ENCODE measurements around the gene TIRAP.
"Not testable (repeated sequence)": the region's sequence is repeated elsewhere in the genome, so short reads cannot be mapped to it uniquely, and the experiment has no call there.

Gene TIRAP

DNA sequence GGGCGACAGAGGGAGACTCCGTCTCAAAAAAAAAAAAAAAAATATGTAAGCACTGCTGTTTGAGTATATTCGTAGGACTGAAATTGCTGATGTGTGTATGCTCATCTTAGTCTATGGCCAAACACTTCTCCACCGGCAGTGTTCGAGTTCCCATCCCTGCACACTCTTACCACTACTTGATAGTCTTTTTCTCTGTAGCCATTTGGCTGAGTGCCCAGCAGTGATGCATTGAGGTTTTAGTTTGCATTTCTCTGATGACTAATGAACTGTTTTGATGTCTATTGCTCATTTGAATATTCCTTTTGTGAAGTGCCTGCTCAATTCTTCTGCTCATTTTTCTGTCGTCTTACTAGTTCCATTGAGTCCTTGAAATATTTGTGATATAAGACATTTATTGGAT, 1.9 kb downstream of the TIRAP start:
- DNase-seq (ENCODE audit: low read depth), result peak; percentile 80

DNA sequence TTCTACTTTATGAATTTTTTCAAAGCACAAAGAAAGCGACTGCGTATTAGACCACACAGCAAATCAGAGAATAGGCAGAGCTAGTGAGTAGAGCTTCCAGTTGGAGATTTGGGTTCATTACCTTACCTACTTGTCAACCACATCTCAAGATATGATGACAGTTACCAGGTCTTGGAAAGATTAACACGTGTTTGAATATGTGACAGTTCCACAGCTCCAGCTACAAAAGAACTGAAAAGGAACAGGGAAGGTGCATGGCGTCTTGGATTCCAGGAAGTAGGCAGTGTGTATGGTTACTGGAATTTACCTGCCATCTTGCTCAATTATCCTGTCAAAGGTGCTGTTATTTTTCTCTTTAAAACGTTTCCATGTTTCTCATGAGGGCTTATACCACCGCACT, 5.3 kb downstream of the TIRAP start:
- no peak for DNase-seq (ENCODE audit: low read depth)

DNA sequence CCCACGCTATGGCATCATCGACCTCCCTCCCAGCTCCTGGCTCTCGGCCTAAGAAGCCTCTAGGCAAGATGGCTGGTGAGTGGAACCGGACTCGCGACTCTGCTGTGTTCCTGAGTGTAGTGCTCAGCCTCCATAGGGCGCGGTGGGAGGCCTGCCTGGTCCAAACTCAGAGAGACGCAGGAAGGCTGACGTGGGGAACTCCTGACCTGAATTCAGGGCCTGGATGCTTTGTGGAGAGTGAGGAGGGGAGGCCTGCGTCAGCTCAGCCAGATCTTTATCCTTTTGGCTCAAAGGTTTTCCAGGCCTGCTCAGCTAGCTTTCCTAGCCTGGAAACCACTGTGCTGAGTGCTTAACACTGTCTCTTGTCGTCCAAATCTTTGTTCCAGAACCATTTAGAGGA, 8.0 kb downstream of the TIRAP start:
- no peak for DNase-seq (ENCODE audit: low read depth)

DNA sequence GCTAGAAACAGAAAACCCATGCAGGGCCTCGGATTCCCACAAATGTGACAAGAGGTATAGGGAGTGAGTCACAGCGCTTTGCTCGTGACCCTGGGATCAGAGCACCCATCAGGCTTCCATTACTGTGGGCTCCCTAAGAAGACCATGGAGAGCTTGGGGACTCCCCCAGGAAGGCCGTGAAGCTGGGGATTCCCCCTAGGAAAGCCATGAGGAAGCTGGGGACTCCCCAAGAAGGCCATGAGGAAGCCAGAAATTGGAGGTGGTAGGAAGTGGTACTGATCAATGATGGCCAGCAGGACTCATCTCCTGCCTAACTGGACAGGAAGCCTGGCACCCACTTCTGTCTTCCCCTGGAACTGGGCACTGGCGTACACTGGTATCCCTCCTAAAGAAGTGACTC, 10.8 kb downstream of the TIRAP start:
- no peak for DNase-seq (ENCODE audit: low read depth)

DNA sequence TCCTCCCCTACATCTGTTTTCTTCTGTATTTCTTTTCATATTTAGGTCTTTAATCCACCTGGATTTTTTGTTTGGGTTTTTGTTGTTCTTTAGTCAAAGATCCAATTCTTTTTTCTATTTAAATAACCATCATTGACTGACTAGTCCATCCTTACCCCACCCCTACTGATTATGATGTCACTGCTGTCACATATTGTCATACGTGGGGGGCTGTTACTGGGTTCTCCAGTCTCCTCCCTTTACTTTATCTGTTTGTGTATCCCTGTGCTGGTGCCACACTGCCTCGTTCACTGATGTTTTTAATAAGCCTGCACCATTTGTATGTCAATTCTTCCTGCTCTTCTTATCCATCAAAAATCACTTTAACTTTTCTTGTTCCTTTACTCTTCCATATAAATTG, 14.1 kb downstream of the TIRAP start:
- no peak for DNase-seq (ENCODE audit: low read depth)

DNA sequence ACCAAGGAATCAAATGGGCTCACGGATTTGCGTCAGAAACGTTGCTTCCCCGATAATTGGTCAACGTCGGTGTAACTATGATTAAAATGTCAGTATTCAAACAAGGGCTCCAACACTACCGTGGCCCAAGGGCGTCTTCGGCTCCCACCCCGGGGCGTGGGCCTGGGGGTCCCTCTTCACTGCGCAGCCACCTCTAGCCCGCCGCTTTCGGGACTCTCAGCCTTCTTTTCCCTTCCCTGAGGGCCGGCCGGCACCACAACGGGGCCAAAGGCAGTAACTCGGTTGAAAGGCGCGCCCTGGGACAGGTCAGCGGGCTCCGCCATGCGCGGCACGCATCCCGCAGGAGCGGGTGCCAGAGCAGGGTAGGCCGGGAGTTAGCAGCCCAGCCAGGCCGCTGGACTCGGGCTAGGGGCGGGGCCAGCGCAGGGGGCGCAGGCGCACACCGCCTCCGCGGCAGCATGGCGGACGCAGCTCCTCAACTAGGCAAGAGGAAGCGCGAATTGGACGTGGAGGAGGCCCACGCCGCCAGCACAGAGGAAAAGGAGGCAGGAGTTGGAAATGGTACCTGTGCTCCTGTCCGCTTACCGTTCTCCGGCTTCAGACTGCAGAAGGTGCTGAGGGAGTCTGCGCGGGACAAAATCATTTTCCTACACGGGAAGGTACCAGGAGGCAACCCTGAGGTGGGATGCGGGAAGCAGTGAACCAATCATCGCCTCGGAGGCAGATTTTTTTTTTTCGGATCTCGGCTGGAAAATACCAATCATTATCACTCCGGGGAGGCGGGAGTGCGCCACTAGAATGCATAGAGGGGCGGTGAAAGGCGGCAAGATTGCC, 20.9 kb downstream of the TIRAP start, which contains the start of gene DCPS:
DCPS (plus strand) TSS at position 438 of the 834 bp plus-strand sequence; CDS start at position 459, 21 bp downstream.
- DNase-seq (ENCODE audit: low read depth), result peak; percentile 90

DNA sequence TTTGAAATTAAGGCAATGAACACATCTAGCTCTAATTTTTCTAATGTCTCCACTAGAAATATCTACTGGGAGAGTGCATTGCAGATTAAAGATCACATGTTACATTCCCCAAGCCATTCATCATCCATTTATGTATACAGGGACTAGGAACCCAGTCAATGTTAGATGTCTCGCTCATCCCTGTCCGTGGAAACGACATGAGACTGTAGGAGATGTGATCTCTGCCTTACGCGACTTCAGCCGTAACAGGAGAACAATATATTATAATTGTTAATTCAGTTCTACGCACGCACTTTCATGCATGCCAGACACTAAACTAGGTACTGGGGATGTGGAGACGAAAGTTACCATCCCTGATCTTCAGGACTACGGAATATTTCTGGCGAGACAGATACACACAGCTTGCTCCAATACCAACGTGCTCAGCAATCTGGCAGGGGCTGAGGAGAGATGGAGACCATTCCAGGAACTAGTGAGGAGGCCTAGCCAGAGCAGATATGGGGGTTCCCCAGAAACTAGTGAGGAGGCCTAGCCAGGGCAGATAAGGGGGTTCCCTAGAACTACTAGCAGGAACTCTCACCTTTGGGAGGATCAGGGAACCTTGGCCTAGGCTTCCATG, 21.7 kb downstream of the TIRAP start:
- no peak for DNase-seq (ENCODE audit: low read depth)

DNA sequence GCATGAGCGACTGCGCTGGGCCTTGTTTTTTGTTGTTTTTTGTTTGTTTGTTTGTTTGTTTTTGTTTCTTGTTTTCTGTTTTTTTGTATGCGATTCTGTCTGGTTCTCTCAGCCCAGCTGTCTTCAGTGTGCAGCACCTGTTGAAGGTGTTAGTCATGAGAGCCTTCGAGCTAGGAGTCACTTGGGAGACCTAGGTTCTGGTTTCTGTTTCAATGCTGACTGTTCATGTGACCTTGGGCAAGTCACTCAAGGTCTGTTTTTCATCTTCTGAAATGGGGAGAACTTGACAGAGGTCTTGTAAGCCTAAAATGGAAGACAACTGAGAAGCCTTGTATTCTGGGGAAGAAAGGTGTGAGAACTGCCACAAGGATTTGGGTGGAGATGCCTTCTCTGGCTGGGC, 22.8 kb downstream of the TIRAP start:
- DNase-seq (ENCODE audit: low read depth), result no peak

DNA sequence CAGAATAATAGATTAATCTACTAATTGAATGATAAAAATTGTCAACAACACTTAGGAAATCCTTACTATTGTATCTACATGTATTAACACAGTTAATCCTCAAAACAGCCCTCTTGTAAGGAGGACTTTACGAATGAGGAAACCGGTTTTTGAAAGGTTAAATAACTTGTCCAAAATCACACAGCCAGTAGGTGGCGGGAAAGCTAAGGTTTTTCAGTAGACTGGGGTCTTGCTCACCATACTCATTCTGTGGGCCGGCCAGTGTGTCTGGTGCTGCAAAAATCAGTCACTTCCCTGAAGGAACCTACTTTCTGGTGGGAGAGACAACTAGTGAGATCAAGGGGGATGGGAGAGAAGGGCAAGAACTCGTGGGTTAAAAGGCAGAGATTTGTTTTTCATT, 24.8 kb downstream of the TIRAP start:
- DNase-seq (ENCODE audit: low read depth), result no peak

DNA sequence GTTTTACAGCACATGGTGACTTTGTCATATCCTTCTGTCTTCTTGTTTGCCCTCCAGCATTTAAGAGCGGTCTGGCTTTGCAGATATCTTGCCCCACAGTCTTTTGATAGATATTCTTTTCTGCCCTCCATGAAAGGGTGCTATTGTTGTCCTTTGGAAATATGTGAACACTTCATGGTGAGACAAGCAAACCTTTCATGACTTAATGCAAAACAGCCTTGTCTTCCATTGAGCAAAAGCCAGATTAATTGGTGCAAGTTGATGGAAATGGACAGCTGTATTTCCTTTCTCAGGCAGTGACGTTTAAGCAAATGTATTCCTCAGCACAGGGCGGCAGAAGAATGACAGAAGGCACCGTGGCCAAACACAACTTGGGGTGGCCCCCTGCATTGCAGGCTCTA, 25.4 kb downstream of the TIRAP start:
- no peak for DNase-seq (ENCODE audit: low read depth)

DNA sequence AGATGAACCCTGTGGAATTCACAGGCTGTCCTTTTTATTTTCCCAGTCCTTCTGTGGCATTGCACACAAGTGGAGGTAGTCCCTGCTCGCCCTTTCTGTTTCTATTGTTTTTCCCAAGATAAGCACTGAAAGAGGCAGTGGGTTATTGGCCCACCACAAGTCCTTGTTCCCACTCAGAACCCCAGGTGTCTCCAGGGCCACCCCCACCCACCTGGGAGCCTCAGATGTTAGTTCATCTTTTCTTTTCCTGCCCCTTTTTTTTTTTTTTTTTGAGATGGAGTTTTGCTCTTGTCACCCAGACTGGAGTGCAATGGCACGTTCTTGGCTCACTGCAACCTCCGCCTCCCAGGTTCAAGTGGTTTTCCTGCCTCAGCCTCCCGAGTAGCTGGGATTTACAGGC, 25.9 kb downstream of the TIRAP start:
- not testable (repeated sequence) for DNase-seq (ENCODE audit: low read depth)

DNA sequence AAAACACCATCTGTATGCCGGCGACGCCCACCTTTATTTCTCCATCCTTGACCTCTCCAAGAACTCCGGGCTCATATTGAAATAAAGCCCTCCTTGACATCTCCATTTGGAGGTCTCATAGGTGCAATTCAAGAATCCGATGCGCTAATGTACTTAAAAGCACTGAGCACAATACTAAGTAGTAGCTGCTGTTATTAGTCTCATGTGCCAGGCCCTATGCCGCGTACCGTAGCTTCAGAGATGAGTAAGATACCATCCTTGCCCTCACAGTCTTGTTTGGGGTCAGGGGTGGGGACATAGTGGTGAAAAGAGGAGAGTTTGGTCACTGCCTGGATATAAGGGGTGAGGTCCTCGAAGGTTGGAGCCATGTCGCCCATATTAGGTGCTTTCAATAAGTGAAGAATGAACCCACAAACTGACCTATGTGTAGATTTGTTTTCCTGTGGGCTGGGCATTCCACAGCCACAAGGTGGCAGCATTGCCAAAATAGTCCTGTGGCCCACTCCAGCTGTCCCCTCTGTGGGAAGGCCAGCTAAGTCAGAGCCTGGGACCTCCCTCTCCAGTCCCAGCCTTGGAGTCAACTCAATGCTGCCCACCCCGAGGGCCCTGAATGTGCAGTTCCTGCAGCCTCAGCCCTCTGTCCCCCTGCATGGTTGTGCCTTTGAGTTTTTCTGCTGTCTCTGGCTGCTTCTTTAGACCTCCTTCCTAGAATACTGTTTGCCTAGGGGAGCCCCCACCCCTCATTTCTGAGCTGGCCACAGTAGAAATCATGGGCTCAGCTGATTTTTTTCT, 27.5 kb downstream of the TIRAP start:
- DNase-seq (ENCODE audit: low read depth), result peak; percentile 48

DNA sequence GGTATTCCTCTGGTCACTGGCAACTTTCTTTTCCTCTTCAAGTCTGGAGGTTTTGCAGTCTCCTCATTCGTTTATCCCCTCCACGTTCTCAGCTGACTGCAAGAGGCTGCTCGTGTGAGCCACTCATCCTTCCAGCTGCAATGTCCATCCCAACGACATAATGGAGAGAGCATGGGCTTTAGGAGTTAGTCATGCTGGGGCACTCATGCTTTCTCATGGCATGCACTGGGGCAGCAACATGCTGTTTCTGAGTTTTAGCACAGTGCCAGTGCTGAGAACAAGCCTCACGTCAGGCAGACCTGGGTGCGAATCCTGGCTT, 28.1 kb downstream of the TIRAP start:
- DNase-seq (ENCODE audit: low read depth), result no peak

DNA sequence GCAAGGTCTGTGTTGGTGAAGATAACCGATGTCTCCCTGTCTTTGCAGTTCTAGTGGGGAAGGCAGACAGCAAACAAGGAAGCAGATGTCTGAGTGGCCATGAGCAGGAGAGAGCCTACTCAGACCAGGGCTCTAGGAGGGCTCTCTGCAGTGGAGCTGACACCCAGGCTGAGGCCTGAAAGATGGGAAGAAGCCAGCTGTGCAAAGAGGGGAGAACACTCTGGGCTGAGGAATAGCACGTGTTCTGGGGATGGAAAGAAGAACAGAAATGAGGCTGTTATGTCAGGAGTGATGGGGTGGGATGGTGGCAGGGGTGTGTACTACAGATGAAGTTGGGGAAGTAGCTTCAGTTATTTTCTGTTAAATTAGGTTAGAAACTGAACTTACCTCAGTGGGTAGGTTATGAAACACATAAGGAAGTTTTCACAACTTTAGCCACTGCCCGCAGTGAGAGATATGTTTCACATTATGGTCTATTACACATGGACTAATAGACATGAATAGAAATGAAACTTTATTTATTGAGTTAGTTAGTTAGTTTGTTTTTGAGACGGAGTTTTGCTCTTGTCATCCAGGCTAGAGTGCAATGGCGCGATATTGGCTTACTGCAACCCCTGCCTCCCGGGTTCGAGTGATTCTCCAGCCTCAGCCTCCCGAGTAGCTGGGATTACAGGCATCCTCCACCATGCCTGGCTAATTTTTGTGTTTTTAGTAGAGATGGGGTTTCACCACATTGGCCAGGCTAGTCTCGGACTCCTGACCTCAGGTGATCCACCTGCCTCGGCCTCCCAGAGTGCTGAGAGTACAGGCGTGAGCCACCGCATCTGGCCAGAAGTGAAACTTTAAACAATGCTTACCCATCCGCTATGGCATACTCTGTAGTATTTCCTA, 28.8 kb downstream of the TIRAP start:
- no peak for DNase-seq (ENCODE audit: low read depth)

DNA sequence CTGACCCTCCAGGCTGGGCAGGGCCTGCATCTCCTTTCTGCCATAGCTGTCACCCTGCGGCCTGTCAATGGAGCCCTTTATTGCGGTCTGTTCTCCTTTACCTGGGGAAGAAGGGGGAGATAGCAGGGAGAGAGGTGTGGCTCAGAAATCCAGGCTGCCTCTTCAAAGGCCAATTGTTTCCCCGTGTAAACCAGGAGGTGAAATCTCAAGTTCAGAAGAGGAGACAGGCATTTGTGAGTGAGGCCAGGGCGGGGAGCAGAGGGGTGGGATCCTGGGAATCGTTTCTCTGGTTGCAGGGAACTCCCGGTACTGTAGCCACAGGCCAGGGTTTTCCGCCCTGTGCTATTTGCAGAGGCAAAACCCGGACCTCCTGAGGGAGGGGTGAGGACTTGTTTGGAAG, 30.1 kb downstream of the TIRAP start:
- no peak for DNase-seq (ENCODE audit: low read depth)

DNA sequence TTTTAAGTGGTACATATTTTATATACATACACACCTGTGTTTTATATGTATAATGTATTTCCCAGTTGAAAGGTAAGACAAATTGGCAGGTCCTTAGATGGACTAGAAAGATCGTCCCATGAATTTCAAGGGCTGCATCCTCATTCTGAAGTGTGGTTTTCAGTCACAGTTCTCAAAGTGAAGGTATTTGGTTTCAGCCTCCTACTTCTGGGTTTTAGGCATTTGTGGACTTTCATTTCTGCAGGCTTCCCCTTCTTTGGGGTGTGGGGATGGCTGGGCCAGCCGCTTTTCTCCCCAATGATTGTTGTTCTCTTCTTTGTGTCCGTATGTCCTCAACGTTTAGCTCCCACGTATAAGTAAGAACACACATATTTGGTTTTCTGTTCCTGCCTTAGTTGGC, 30.9 kb downstream of the TIRAP start:
- no peak for DNase-seq (ENCODE audit: low read depth)

DNA sequence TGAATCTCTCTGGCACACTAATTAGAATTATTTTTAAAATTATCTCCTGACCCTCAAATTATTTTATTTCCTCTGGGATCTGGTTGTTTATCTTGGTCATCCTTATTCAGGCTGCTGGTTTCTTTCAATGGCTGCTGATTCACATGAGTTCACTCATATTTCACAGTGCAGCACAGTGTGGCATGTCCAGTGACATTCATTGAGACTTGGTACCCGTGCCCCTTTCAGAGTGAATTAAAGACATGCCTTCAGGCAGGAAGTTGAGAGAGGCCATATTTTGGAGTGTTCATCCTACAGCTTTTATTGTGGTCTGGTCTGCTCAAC, 34.5 kb downstream of the TIRAP start:
- no peak for DNase-seq (ENCODE audit: low read depth)

DNA sequence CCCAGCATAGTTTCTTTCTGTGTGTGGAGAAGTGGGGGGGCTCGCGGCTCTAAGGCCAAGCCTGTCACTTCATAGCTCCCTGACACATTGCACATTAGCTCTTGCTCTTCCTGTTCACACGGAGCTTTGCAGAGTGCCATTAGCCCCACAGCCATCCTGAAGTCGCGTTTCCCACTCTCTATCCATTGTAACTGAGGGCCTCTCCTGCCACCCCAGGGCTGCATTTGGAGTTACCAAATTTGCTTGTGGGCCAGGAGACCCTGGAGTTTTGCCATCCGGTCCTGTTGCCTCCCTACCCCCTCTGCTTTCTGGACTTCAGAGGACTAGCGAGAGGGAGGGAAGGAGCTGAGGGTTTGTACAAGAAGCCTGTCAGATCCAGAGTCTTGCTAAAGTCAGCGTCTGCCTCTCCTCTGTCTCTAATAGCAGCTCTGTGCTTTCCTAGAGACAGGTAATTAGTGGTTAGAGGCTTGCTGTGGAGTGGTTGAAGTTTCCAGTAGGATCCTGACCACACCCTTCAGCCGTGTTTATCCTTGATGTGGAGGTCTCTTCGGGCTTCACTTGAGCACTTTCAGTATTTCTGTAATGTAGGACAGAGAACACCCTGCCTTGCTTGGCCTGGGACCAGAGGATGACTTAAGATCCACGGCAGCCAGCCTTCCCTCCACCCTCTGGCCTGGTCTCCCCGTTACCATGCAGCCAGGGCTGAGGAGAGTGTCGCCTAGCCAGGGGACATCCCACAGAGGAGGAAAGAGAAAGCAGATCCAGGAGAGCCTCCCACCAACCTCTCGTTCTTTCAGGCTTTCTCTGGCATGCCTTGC, 35.1 kb downstream of the TIRAP start:
- DNase-seq (ENCODE audit: low read depth), result peak; percentile 18

DNA sequence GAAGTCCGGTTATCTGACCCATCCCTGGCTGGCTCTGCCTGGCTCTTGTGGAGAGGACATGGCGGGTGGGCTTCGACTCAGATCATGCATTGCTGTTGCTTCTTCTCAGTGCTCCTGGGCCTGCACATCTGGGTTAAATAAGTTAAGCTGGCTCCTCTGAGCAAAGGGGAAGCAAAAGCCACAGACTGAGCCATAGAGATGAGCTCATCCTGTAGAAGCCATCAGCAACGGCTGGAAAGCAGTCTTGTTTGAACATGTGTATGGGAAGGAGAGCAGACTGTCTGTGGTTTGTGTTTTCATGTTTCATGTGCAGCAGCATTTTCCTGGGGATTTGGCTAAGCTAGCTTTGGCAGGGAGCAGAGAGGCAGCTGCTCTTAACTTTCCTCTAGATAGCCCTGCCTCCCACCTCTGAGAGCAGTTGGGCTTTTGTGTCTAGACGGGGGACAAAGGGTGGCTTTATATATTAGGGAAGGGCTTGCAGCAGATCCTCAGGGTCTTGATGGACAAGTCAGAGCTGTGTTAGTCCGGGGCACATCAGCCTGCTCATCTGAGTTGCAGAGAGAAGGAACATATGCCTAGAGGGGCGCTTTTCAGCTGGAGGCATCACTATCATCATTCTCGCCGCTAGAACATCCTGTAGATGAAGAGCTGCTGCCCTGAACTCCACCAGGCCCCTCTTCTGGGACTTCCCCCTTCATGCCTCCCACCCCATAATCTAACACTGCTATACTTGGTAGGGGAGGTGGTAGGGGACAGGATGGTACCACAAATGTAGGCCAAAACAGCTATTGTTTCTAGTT, 35.9 kb downstream of the TIRAP start:
- DNase-seq (ENCODE audit: low read depth), result no peak

DNA sequence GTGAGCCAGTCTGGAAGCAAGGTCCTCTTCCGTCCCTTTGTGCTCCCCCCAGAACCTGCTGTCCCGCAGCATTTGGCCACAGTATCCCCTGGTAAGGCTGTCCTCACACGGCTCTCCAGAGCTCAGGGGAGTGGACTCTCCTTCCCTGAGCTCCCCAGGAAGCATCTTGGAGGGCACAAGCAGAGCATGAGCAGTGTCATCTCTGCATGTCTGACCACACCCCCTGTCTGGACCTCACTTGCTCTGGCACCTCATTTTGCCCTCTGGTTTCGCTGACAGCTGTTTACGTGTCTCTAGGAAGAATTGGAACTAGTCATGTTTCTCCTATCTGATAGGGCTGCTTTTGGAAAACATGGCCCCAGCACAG, 36.5 kb downstream of the TIRAP start:
- no peak for DNase-seq (ENCODE audit: low read depth)

DNA sequence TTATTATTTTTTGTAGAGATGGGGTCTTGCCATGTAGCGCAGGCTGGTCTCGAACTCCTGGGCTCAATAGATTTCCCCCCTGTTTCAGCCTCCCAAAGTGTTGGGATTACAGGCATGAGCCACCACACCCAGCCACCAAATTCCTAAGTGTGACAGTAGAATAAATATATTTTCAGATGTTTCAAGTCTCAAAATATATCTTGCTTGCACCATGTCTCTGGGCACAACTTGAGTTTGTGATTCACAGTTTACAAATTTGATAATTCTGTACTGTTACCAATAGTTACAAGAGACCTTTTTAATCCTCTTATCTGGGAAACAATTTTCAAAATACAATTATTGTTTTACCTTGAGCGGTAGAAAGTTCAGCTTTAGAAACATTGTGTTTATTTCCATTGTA, 40.1 kb downstream of the TIRAP start:
- no peak for DNase-seq (ENCODE audit: low read depth)

Measured in activated T-cell treated with anti-CD3 and anti-CD28 coated beads for 48 hours (primary cell).